ENCODE measurements around the gene AATK.

AATK gene

GRCh38 chr17:81166033-81166492 lies at the start of gene AATK:
Gene AATK (minus strand): TSS chr17:81166221. CDS start chr17:81165992, 229 bp downstream.
- DNase-seq, result peak; percentile 19 to 30

- DNase-seq, result no peak
These were observed 48.0 kb upstream of the AATK start for GRCh38 chr17:81213978-81214377.

- no peak for DNase-seq
These were observed 46.3 kb upstream of the AATK start for GRCh38 chr17:81212365-81212764.

- DNase-seq, result no peak
These were observed 44.8 kb upstream of the AATK start for GRCh38 chr17:81210868-81211267.

GRCh38 chr17:81210466-81210865 lies 44.4 kb upstream of the AATK start:
- no peak for DNase-seq

GRCh38 chr17:81209141-81209540 lies 43.1 kb upstream of the AATK start:
- DNase-seq, result no peak

- no peak for DNase-seq
These were observed 42.6 kb upstream of the AATK start for GRCh38 chr17:81208651-81209050.

GRCh38 chr17:81207610-81208581 lies 41.9 kb upstream of the AATK start:
- DNase-seq, result peak; percentile 60 to 84

- DNase-seq, result no peak
These were observed 40.6 kb upstream of the AATK start for GRCh38 chr17:81206657-81207056.

- DNase-seq, result no peak
These were observed 40.1 kb upstream of the AATK start for GRCh38 chr17:81206166-81206565.

- no peak for DNase-seq
These were observed 38.6 kb upstream of the AATK start for GRCh38 chr17:81204578-81204977.

- DNase-seq, result no peak
These were observed 37.1 kb upstream of the AATK start for GRCh38 chr17:81203136-81203535.

GRCh38 chr17:81202318-81202717 lies 36.3 kb upstream of the AATK start:
- no peak for DNase-seq

- DNase-seq, result peak; percentile 16 to 22
These were observed 34.9 kb upstream of the AATK start for GRCh38 chr17:81200695-81201580.

GRCh38 chr17:81200201-81200600 lies 34.2 kb upstream of the AATK start:
- no peak for DNase-seq

GRCh38 chr17:81199482-81199830 lies 33.4 kb upstream of the AATK start:
- DNase-seq, result no peak

- no peak for DNase-seq
These were observed 32.9 kb upstream of the AATK start for GRCh38 chr17:81198826-81199481.

- no peak for DNase-seq
These were observed 31.9 kb upstream of the AATK start for GRCh38 chr17:81197831-81198490.

GRCh38 chr17:81197409-81197795 lies 31.4 kb upstream of the AATK start:
- DNase-seq, result no peak

GRCh38 chr17:81196505-81197408 lies 30.7 kb upstream of the AATK start:
- no peak for DNase-seq

GRCh38 chr17:81195941-81196495 lies 30.0 kb upstream of the AATK start:
- DNase-seq, result no peak

Data from NCI-H2081 (cell line).